WERI-Rb-1 (cell line): ENCODE data around the gene SOX11.

Experiments
- DNase-seq: peaks from one replicate; pipeline ENCODE4 v3.0.0-alpha.2; 2020
- H3K27ac ChIP-seq: fragments of 250-450 bp; sonication (Bioruptor Pico); 2 replicates; pipeline ENCODE4 v1.5.1; 2020; ENCODE audit warnings: mild to moderate bottlenecking, moderate library complexity
- H3K27me3 ChIP-seq: fragments of 250-450 bp; sonication (Bioruptor Pico); 2 replicates; pipeline ENCODE4 v1.5.1; 2021; ENCODE audit warnings: mild to moderate bottlenecking, low read depth, moderate library complexity; ENCODE audit not compliant: insufficient read depth, severe bottlenecking
- H3K36me3 ChIP-seq: fragments of 250-450 bp; sonication (Bioruptor Pico); 2 replicates; pipeline ENCODE4 v1.5.1; 2020; ENCODE audit warnings: mild to moderate bottlenecking, moderate library complexity
- H3K4me3 ChIP-seq: 2 replicates; pipeline ENCODE4 v1.5.1; 2011; ENCODE audit warnings: low read depth, mild to moderate bottlenecking, control low read depth, low read length
- H3K9me3 ChIP-seq: fragments of 250-450 bp; sonication (Bioruptor Pico); 2 replicates; pipeline ENCODE4 v1.5.1; 2021; ENCODE audit warnings: mild to moderate bottlenecking, moderate library complexity; ENCODE audit not compliant: severe bottlenecking
- TF ChIP-seq, protein P1 (sequence below): IDR thresholded peaks from 2 replicates; pipeline ENCODE4 v1.5.1; 2011; ENCODE audit warnings: low read depth, mild to moderate bottlenecking, control low read depth, inconsistent platforms, low read length

SOX11 gene

GRCh38 chr2:5749347-5749746, 57.2 kb downstream of the SOX11 start:
- DNase-seq, result no peak
- Histone ChIP-seq H3K36me3 (no peaks in the 10 kb centered on the region), H3K4me3 (no peak overlapping the region), H3K9me3 (no peaks in the 10 kb centered on the region), H3K27ac (no peak overlapping the region), H3K27me3 (no peaks in the 10 kb centered on the region)
- TF ChIP-seq, protein P1, sequence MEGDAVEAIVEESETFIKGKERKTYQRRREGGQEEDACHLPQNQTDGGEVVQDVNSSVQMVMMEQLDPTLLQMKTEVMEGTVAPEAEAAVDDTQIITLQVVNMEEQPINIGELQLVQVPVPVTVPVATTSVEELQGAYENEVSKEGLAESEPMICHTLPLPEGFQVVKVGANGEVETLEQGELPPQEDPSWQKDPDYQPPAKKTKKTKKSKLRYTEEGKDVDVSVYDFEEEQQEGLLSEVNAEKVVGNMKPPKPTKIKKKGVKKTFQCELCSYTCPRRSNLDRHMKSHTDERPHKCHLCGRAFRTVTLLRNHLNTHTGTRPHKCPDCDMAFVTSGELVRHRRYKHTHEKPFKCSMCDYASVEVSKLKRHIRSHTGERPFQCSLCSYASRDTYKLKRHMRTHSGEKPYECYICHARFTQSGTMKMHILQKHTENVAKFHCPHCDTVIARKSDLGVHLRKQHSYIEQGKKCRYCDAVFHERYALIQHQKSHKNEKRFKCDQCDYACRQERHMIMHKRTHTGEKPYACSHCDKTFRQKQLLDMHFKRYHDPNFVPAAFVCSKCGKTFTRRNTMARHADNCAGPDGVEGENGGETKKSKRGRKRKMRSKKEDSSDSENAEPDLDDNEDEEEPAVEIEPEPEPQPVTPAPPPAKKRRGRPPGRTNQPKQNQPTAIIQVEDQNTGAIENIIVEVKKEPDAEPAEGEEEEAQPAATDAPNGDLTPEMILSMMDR, result no peak
